ENCODE measurements around the gene SYCN.

- TF ChIP-seq, protein P1, sequence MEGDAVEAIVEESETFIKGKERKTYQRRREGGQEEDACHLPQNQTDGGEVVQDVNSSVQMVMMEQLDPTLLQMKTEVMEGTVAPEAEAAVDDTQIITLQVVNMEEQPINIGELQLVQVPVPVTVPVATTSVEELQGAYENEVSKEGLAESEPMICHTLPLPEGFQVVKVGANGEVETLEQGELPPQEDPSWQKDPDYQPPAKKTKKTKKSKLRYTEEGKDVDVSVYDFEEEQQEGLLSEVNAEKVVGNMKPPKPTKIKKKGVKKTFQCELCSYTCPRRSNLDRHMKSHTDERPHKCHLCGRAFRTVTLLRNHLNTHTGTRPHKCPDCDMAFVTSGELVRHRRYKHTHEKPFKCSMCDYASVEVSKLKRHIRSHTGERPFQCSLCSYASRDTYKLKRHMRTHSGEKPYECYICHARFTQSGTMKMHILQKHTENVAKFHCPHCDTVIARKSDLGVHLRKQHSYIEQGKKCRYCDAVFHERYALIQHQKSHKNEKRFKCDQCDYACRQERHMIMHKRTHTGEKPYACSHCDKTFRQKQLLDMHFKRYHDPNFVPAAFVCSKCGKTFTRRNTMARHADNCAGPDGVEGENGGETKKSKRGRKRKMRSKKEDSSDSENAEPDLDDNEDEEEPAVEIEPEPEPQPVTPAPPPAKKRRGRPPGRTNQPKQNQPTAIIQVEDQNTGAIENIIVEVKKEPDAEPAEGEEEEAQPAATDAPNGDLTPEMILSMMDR (IDR thresholded peaks at IDR 0.05): no peak
- no peak for TF ChIP-seq POLR2A (IDR thresholded peaks at IDR 0.05)
- no peak for TF ChIP-seq EP300 (IDR thresholded peaks at IDR 0.05)
Measured at GRCh38 chr19:39170386-39171231, 33.5 kb downstream of the SYCN start.

All from tibial nerve (tissue), 4 donors.